HG02759 (cell line): ENCODE results near the gene COG5.

Experiments
- ATAC-seq: cut with Tn5 transposase; IDR thresholded peaks from one replicate; pipeline ENCODE4 v1.9.1; 2021; ENCODE audit warnings: mild to moderate bottlenecking, moderate library complexity; ENCODE audit not compliant: unreplicated experiment

Gene COG5

DNA sequence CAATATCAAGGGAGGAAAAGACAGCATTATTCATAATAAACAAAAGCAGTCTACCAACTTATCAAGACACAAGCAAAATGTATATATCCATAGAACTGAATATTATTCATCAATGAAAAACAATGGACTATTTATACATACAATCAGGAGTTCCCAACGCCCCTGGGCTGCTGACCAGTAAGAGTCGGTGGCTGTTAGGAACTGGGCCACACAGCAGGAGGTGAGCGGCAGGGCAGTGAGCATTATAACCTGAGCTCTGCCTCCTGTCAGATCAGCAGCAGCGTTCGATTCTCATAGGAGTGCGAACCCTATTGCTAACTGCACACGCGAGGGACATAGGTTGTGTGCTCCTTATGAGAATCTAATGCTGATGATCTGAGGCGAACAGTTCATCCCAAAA is 165.6 kb downstream of the COG5 start:
- no peak for ATAC-seq

- ATAC-seq = no peak
These were observed 166.7 kb downstream of the COG5 start for GRCh38 chr7:107396990-107397389.

DNA sequence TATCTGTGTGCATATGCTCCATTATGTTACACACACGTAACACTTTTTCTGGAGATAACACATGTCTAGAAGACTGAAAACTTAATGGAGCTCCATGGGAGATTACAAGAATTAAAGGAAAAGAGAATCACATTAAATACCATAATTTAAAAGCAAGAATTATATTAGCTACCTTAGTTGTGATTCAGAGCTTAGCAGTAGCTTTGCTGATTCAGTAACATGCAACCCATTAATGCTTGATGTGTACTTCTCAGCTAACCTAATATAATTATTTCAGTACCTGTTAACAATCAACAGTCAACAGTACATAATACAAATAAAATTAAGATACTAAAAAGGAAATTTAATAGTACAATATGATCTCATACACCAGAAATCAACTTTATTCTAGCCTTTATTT is 167.6 kb downstream of the COG5 start:
- no peak for ATAC-seq

DNA sequence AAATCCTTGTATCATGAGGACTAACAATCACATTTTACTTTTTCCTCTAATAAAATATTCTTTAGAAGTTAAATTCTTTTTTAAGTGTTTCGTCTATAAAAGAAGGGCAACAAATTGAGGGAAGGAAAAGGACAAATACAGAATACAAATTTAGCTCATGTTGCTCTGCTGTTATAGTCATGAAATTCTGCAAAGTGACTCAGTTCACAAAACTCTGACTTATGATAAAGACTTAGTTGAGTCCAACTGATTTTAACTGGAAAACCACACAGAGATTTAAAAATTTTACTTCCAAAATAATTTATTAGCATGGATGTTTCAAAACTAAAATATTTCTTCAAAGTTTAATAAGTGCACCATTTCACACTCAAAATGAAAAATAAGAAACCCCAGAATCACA is 168.9 kb downstream of the COG5 start:
- no peak for ATAC-seq

- no peak for ATAC-seq
These were observed 169.4 kb downstream of the COG5 start for GRCh38 chr7:107394276-107394675.

DNA sequence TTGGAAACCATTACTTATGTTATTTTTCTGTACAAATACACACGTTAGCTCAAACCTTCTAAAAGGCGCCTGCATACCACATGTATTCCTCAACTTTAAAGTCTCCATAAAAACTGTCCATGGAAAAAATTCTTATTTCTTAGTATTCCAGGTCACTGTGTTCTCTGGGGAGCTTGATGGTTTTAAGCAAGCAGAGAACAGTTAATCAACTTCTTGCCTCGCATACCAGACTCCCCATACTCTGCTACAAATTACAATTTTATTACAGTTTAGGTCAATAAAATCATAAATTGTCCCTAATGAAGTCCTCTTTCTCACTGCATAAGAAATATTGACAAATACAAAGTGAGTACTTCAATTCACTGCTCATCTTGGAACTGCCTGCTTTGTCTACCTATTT is 170.9 kb downstream of the COG5 start:
- no peak for ATAC-seq

DNA sequence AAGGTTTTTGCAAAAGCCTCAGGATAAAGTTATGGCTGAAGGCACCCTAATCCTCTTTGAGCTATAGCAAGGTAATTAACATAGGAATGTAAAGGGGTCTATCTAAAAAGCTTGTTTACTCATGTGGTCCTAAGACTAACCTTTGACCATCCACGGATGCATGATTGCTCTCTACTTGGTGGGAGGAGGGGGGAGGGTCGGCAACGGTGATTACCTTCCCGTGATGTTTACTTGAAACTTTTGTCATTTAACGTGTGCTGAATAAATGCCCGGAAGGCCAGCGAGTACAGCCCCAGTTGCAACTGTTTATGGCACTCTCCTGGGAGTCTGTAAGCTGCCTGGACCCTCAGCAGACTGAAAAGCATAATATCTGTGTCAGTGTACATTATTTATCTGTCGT is 172.8 kb downstream of the COG5 start:
- no peak for ATAC-seq

GRCh38 chr7:107388604-107389003 is 175.1 kb downstream of the COG5 start:
- no peak for ATAC-seq

GRCh38 chr7:107387573-107388219 is 176.0 kb downstream of the COG5 start:
- ATAC-seq = no peak

- ATAC-seq = no peak
These were observed 176.6 kb downstream of the COG5 start for GRCh38 chr7:107387128-107387527.

DNA sequence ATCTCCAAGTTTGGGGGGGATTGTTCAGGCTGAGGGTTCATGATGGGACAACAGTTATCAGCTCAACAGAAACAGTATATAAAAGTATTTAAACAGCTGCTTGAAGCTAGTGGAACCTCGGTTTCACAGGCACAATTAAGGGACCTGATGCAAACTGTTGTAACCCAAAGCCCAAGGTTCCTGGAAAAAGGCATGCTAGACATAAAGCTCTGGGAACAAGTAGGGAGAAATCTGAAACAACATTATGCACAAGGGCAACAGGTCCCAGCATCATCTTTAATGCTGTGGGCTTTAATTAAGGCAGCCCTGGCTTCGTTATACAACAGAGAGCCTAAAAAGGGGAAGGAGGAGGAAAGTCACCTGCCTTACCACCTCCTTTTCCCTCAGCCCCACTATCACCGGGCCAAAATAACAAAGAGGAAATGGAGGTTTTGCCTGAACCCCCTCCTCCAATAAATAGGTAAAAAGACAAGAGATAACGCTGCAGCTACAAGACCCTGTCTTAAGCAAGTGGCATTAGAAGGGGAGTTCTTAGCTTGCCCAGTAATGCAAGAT is 177.1 kb downstream of the COG5 start:
- no peak for ATAC-seq

DNA sequence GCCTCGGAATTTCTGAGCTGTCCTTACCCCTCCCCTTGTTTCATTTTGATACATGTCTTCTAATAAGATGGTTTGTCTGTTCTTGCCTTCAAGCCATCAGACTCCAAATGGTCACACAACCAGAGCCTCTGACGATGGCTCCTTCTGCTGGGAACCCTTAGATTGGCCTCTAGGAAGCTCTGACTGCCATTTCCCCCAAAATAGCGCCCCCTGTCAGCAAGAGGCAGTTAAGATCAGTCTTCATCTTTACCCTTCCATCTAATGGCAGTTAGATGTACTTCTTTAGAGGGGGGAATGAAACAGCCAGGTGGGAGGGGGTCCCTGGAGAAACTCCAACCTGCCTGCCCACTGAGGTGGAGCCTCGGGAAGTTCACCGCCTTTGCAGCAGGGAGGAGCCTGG is 179.7 kb downstream of the COG5 start:
- no peak for ATAC-seq

DNA sequence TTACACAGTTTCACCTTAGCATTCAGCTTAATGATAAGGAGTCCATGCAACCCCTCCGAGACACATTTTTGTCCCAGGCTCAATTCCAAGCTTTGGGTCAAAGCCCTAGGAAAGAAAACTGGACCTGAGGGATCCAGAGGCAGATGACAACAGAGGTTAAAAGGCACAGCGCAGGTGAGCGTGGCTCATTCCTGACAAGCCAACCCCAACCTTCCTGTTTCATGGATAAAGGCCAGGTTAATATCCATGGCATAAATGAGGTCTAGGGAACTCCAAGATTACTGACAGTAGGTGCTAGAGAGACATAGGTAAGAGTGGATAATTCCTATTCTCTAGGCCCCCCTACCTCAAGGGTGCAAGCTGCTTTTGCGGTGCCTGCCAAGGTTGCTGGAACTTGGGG is 180.5 kb downstream of the COG5 start:
- ATAC-seq = no peak

- no peak for ATAC-seq
These were observed 182.3 kb downstream of the COG5 start for GRCh38 chr7:107381453-107381852.

- no peak for ATAC-seq
These were observed 190.4 kb downstream of the COG5 start for GRCh38 chr7:107373354-107373753.

GRCh38 chr7:107372298-107372697 is 191.4 kb downstream of the COG5 start:
- no peak for ATAC-seq

- no peak for ATAC-seq
These were observed 192.9 kb downstream of the COG5 start for GRCh38 chr7:107370816-107371215.

GRCh38 chr7:107364787-107365186 is 198.9 kb downstream of the COG5 start:
- no peak for ATAC-seq

- no peak for ATAC-seq
These were observed 204.0 kb downstream of the COG5 start for GRCh38 chr7:107359520-107360316.

DNA sequence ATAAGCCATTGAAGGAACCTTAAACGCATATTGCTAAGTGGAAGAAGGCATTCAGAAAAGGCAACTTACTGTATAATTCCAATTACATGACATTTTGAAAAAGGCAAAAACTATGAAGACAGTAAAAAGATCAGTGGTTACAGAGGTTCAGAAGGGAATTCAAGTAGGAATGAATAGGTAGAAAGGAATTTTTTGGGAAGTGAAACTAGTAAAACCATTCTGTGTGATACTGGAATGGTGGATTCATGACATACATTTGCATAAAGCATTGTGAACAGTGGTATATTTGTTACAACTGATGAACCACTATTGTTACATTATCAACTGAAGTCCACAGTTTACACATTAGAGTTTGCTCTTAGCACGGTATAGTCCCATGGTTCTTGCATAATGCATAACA is 208.1 kb downstream of the COG5 start:
- no peak for ATAC-seq

GRCh38 chr7:107354640-107355039 is 209.1 kb downstream of the COG5 start:
- ATAC-seq = no peak

GRCh38 chr7:107353701-107354100 is 210.0 kb downstream of the COG5 start:
- ATAC-seq = no peak
